Activated CD4-positive, alpha-beta T cell treated with anti-CD3 and anti-CD28 coated beads, Interleukin-2, amount 50 U/mL, for 1 hour (primary cell): ENCODE measurements around the gene SLC2A2.

Experiments used
- DNase-seq: peaks from one replicate; pipeline ENCODE4 v3.0.0-alpha.2; 2020

SLC2A2 gene

DNA sequence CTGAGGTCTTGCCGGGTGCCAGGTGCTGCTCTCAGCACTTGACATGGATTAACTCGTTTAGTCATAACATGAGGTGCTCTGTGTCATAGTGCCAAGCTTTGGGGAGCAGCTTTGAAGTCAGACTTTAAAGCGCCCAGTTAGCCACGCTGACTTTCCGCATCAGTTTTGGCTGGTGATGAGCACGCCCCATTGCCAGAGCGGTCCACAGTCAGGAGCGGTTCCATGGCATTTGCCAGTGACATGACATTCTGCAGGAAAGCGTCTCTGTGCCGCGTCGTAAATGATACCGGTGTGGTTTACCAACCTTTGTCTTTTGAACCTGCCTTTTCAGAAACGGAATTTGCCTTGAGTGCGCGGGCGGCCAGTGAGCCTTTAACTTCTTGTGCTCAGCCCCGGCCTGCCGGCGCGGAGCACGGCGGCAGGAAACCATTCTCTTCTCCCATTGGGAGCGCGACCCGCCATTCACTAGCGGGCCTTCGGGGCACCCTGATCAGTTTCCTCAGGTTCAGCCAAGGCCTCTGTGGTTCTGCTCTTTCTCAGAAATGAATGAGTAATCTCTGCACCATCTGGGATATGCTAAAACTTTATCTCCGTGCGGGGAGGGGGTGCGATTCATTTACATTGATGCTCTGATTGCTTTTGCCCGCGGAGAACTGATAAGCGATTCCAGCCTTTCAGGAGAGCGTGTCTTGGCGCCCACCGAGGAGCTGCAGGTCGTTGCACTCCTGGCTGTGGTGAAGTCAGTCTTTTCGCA lies 1.7 kb upstream of the SLC2A2 start:
- no peak for DNase-seq

DNA sequence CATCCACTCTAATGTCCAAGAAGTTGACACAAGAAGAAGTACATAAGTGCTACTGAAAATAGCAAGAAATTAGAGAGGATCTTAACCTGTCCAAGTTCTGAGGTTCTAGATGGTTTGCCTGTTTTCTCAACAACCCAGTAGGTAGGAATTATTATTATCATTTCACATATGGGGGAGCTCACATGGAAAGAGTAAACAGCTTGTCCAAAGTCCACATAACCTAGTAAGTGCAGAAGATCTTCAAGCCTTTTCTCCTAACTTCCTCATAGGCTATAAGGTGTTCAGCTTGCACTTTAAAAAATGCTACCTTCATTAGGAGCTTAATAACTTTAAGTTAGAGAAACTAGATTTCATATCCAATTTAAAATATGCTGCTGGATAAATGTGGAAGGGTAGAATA lies 3.0 kb downstream of the SLC2A2 start:
- no peak for DNase-seq

DNA sequence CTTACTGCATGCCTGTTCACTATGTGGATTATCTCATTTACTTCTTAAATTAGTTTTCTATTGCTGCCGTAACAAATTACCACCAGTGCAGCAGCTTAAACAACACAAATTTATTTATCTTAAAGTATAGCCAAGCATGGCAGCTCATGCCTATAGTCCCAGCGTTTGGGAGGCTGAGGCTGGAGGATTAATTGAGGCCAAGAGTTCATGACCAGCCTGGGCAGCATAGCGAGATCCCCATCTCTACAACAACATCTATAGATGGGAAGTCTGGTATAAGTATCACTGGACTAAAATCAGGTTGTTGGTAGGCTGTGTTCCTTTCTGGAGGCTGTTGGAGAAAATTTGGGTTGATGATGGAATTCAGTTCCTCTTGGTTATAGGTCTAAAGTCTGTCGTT lies 5.1 kb downstream of the SLC2A2 start:
- no peak for DNase-seq

DNA sequence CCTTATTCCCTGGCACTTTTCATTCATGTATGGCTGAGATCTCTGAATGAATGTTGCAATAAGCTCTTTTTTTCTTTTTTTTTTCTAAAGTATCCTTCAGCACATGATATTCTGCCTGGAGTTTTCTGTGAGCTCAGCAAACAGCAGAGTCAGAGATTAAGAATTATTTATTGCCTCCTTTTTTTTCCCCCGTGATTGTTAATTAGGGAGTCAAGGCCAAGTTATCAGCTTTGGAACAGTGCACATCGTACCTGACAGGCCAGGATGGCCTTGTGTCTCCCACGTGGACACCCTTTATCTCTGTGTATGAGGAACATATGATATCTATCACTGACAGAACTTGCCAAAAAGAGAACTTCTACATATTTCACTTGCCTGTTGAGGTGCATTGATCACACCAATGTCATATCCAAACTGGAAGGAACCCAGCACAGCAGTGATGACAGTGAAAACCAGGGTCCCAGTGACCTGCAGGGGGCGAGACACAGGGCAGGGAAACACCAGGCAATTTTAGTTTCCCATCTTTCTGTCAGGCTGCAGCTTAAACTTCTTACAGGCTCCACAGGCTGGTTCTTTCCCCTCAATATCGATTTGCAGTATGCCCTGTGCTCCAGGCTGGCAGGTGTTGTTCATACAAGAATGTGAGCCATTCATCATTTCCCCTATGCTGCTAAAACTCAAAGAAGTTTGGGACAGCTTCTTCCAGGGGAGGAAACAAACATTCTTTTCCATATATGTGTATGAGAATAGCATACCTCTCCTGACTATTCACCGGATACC lies 8.2 kb downstream of the SLC2A2 start:
- DNase-seq, result no peak

DNA sequence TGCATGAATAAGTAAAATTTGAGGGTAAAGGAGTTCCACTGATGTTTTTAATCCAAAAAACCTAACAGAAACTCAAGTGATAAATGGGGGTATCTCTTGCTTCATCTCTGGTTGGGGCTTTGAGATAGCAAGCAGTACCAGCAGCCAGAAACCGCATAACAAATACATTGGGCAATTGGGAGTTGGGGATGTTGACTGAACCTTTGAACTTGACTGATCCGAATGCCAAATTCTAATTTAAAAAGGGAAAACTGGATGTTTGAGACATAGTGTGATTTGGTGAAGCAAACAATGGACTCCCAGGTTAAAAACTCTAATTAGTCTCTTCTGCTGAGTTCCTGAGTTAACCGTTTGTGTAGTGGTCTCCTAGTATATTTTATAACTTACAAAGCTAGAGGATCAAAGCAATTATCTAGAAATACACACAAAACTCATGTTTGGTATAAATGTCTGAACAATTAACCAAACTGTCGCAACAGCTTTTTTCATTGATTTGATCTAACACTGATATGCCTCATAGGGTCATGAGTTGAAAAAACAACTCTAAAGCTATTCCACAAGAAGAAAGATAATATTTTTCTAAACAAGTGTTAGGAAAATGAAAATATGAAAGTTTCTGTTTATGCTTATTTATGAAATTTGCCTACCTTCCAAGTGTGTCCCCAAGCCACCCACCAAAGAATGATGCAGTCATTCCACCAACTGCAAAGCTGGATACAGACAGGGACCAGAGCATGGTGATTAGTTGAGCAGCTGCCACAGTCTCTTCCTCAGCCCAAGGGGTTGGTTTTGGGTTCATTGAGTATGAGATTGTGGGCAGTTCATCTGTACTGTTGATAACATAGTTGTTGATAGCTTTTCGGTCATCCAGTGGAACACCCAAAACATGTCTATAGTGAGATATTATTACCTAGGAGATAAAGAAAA lies 12.4 kb downstream of the SLC2A2 start:
- DNase-seq, result no peak

DNA sequence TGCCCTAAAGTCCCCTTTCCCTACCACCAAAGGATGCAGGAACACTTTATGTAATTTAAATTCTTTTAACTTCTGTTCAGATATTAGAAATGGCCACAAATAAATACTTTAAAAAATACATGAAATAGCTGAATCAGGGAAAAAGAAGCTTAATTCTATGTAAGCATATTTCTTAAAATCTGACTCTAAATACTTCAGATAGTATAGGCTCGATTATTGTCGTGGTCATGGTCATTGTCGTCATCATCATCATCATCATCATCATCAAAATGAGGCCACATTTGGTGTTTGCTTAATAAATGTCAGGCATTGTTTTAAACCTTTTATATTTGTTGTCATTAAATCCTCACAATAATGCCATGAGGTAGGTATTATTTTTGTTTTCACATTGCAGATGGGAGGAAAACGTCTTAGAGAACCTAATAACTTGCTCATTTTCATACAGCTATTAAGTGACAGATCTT lies 14.6 kb downstream of the SLC2A2 start:
- no peak for DNase-seq

DNA sequence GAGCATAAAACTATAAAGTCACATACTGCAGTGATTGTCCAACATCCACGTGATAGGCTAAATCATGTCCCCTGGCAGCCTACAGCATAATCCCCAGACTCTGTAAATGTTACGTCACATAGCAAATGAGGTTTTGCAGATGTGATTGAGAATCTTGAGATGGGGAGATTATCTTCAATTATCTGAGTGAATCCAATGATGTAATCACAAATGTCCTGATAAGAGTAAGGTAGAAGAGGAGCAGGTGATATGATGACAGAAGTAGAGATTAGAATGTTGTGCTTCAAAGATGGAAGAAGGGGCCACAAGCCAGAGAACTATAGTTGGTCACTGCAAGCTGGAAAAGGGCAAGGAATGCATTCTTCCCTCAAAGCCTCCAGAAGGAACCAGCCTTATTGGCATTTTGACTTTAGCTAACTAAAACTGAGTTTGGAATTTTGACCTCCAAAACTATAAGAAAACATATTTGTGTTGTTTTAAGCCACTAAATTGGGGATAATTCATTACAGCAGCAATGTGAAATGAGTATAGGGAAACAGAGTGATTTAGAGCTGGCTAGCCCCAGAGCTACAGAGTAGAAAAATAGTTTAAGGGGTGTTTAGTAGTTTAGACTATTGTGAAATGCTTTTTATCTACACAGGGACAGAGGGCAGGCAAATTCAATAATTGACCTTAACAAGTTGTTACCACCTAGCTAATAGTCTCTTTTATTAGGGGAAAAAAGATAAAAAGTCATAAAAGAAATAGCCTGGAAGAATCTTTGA lies 15.2 kb downstream of the SLC2A2 start:
- no peak for DNase-seq

DNA sequence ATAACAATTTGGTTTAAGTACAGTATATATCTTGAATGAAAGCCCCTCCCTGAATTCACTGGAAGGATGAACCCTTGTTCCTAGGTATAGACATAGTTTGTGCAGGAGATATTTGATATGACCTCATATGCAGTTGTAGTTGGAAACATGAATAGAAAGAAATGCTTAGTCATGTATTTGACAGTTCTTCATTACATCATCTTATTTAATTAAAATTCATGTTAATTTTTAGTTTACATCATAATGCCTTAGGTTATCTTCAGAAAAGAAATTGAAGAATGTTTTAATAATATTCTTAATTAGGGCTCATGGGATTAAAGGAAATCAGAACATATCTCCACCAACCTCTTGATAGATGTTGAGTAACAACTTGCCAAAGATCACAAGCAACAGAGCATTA lies 19.2 kb downstream of the SLC2A2 start:
- no peak for DNase-seq

DNA sequence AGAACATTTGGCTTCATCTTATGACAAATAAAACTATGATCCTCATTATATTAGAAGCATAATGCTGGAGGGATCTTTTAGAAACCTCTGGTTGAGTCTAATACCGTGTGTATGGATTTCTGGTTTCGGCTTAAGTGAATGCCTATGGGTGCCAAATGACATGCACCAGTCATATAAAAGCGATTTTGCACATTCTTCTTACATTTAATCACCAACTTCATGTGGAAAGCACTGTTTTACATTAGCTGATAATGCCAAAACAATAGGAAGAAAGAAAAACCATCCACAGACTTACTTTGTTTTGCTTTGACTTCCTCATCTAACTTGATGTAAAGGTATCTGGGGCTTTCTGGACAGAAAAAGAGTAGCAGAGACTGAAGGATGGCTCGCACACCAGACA lies 20.9 kb downstream of the SLC2A2 start:
- no peak for DNase-seq

DNA sequence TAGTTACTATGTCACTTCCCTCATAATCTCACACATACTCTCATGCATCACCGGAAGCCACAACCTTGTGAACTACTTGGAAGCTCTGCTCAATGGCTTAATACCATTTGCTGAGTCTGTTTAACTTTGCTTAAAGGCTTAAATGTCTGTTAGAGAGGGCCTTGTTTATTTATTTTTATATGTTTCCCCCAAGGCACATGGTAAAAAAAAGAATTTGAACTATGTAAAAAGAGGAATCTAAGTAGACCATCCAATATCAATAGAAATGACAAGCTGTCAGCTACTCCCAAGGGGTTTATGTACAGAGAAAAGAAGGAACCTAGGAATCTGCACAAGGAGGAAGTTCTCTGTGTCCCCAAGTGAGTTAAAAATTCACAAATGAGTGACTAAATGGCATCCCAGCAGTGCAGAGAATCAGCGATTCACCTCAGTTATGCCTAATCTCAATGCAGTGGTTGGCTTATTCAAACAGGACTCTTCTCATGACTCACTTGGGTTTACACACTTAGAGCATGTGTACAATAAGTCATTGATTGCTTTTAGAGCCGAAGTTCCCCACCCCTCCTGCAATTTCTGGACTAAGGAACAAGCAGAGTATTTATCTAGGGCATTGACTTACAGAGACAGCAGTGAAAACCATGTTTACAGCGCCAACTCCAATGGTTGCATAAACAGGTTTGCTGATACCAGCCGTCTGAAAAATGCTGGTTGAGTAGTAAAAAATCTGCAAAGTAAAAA lies 24.4 kb downstream of the SLC2A2 start:
- DNase-seq, result no peak

DNA sequence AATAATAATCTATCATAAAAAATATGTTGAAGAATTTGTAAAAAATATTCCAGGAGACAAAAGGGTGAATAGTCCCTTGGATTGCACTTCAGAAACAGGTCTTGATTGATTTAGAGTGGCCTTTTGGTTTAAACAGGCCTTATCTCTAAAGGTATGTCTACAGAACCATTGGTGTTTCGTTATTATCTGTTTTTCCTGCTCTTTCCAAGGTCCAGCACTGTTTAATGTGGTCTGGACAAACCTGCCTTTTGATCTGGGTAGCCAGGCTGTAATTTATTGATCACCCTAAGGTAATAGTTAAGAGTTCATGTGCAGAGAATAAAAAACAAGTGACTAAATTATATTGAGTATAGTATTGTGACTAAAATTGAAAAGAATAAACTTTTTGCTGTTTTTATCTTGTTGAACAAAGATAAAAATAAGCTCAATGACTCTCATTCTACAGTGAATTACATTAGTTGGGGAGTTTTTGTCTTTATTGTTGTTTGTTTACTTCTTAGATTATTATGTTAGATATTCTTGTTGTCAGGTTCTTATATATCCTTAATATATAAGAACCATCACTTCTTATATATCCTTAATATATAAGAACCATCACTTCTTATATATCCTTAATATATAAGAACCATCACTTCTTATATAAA lies 25.1 kb downstream of the SLC2A2 start:
- no peak for DNase-seq

DNA sequence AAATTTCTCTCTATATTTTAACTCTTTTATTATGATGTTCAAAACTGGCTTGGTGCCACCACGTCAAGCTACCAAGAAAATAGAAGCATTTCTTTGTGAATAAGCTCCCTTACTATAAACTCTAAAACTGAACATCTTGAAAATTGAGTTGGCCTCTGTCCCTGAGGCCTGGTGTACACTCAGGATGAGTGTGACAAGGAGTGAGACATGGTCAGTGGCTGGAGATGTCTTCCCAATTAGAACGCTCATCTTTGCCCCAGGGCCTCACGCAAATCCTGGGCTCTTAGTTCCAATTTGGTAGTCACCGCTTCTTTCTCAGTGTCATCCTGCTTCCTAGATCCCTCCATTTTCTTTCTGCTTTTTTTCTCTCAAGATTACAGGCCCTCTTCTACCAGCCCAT lies 26.2 kb downstream of the SLC2A2 start:
- DNase-seq, result no peak

DNA sequence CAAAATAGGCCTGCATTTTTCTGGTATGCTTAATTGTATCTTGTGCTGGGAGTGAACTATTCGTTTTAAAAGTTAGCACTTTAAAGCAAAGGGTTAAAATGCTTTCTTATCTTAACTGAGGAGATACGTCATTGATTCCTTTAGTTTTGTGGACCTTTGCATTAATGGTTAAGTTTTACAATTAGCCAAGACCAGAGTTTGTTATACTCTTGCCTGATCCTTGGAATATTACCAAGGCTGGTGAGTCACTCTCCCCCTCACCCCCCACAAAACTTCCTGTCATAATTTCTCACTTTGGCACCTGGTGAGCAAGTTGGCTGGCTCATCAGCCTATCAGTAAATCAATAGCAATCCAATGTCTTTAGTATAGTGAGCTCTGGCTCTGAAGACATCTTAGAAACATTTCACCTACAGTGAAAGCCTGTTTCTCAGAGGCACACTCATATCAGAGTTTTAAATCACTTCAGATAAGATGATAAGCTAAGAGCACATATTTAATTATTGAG lies 26.7 kb downstream of the SLC2A2 start:
- DNase-seq, result no peak

DNA sequence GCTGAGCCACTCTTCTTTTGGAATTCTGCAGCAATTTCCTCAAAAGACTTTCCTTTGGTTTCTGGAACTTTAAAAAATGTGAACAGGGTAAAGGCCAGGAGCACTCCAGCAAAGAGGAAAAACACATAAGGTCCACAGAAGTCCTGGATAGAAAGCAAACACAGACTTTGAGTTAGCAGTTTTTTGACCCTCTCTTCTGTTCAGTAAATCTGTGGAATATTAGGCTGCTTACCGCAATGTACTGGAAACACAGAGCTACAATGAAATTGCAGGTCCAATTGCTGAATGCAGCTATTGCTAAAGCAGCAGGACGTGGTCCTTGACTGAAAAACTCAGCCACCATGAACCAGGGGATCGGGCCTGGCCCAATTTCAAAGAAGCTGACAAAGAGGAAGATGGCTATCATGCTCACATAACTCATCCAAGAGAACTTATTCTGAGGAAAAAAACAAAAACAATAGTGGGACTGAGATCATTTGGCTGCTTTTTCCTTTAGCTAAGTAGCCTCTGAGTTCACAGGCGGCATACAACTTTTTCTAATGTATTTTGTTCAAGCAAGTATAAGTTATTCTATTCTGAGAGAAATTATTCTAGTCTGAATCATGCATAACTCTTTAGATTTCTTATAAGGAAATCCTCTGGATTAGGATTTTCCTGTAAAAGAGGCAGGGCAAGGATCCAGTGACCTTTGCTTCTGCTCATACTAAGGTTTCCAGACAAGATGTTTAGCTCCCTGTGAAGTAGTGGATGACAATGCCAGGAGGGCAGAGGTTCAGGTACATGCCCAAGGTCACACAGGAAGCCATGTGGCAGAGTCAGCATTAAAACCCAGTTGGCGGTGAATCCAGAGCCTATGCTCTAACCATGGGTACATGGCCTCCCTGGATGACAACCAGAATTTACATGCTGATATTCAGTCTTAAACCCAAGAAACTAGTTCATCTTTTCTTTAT lies 28.3 kb downstream of the SLC2A2 start:
- no peak for DNase-seq

DNA sequence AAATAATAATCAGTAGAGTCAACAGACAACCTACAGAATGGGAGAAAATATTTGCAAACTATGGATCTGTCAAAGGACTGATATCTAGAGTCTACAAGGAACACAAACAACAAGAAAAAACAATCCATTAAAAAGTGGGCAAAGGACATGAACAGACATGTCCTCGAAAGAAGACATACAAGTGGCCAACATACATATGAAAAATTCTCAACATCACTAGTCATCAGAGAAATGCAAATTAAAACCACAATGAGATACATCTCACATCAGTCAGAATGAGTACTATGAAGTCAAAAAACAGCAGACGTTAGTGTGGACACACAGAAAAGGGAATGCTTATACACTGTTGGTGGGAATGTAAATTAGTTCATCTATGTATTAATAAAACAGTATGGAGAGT lies 33.7 kb downstream of the SLC2A2 start:
- no peak for DNase-seq

DNA sequence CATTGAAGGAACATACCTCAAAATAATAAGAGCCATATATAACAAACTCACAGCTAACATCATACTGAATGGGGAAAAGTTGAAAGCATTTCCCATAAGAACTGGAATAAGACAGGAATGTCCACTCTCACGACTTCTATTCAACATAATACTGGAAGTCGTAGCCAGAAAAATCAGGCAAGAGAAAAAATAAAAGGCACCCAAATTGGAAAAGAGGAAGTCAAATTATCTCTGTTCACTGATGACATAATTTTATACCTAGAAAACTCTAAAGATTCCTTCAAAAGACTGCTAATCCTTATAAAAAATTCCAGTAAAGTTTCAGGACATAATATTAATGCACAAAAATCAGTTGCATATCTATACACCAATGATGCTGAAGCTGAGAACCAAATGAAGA lies 34.9 kb downstream of the SLC2A2 start:
- no peak for DNase-seq

DNA sequence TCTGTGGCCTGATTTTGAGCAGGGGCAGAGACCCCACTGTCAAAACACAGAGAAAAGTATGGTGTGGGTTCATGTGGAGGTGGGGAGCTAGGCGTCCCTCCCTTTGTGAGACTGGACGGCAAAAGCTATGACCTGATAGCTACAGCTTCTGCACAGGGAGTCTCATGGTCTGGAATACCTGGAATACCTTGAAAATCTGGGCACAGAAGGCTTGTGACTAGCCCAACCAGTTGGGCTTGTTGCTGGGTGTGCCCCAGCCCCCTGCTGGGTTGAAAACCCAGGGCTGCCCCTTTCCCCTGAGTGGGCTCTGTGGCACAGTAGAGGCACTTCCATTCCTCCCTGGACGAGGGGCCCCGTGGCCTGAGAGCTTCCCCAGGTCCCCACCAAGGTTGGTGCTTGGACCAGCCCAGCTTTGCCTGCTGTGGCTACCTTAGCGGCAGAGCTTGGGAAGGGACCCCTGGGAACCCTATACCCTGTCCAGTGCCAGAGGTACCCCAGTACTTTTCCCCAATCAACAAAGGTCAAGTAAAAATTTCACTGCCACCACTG lies 37.3 kb downstream of the SLC2A2 start:
- DNase-seq, result no peak

DNA sequence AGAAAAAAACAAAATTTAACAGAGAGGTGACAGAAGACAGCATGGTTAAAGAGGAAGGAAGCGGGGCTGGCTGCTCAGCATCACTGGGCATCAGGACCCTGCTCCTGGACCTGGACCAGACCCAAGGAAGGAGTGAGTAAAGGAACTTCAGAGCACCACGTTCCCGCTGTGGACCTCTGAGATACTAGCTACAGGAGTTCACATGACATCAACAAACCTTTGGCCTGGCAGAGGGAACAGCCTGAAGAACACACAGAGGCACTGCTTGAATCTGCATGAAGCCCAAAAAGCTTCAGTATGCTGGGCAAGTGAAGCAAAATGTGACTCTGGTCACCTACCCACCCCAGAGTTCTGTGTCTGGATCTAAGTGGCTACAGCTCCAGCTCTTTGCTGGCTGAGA lies 38.1 kb downstream of the SLC2A2 start:
- DNase-seq, result no peak

DNA sequence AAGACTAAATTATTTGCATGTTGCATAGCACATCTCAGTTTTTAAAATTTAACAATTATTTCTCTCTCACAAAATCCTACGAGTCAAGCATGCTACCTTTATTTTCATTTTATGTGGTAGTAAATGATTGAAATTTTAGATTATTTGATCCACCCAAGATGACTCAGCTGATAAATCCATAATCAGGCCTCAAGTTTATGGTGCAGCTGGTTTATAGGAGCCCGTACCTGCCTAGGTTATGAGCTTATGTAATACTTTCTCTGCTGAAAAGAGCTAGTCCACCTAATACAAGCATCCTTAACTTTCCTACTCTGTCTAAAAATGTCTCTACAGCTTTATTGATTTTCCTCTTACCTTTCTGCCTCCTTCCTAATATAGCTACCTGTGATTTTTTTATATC lies 41.2 kb downstream of the SLC2A2 start:
- DNase-seq, result no peak

DNA sequence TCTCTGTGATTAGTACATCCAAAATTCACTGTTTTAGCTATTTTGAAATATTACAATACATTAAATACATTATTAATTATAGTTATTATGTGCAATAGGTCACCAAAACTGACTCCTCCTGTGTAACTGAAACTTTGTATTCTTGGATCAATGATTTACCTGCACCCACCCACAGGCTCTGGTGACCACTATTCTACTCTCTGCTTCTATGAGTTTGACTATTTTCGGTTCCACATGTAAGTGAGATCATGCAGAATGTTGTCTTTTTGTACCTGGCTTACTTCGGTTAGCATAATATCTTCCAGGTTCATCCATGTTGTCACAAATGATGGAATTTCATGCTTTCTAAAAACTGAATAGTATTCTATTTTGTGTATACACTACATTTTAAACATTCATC lies 43.8 kb downstream of the SLC2A2 start:
- no peak for DNase-seq
